GDM1 (cell line): ENCODE measurements around the gene KMT2E.

Experiments used
- DNase-seq: peaks from one replicate; lab custom pipeline; 2025; lab: John Stamatoyannopoulos, UW

The KMT2E gene

GRCh38 chr7:105130580-105130979 lies 116.6 kb downstream of the KMT2E start:
- no peak for DNase-seq

GRCh38 chr7:105131033-105131656 lies 117.1 kb downstream of the KMT2E start:
- no peak for DNase-seq

GRCh38 chr7:105131890-105132289 lies 117.9 kb downstream of the KMT2E start:
- DNase-seq: no peak

GRCh38 chr7:105132335-105132734 lies 118.3 kb downstream of the KMT2E start:
- no peak for DNase-seq

- no peak for DNase-seq
Observed at GRCh38 chr7:105132835-105133234, 118.8 kb downstream of the KMT2E start.

- DNase-seq: no peak
Observed at GRCh38 chr7:105133358-105133757, 119.4 kb downstream of the KMT2E start.

GRCh38 chr7:105133986-105134655 lies 120.1 kb downstream of the KMT2E start:
- DNase-seq: no peak

- DNase-seq: no peak
Observed at GRCh38 chr7:105136221-105136620, 122.2 kb downstream of the KMT2E start.

GRCh38 chr7:105137898-105138297 lies 123.9 kb downstream of the KMT2E start:
- no peak for DNase-seq

GRCh38 chr7:105139381-105139780 lies 125.4 kb downstream of the KMT2E start:
- DNase-seq: no peak

- no peak for DNase-seq
Observed at GRCh38 chr7:105141068-105141467, 127.1 kb downstream of the KMT2E start.

GRCh38 chr7:105149827-105150226 lies 135.8 kb downstream of the KMT2E start:
- no peak for DNase-seq

GRCh38 chr7:105151152-105151551 lies 137.1 kb downstream of the KMT2E start:
- no peak for DNase-seq

- no peak for DNase-seq
Observed at GRCh38 chr7:105153531-105153930, 139.5 kb downstream of the KMT2E start.

GRCh38 chr7:105154084-105154483 lies 140.1 kb downstream of the KMT2E start:
- DNase-seq: no peak

- no peak for DNase-seq
Observed at GRCh38 chr7:105156731-105157130, 142.7 kb downstream of the KMT2E start.

GRCh38 chr7:105157278-105157677 lies 143.3 kb downstream of the KMT2E start:
- DNase-seq: no peak

GRCh38 chr7:105161366-105161765 lies 147.4 kb downstream of the KMT2E start:
- DNase-seq: no peak
